ENCODE results near the gene DAPK2.

DAPK2 gene

DNA sequence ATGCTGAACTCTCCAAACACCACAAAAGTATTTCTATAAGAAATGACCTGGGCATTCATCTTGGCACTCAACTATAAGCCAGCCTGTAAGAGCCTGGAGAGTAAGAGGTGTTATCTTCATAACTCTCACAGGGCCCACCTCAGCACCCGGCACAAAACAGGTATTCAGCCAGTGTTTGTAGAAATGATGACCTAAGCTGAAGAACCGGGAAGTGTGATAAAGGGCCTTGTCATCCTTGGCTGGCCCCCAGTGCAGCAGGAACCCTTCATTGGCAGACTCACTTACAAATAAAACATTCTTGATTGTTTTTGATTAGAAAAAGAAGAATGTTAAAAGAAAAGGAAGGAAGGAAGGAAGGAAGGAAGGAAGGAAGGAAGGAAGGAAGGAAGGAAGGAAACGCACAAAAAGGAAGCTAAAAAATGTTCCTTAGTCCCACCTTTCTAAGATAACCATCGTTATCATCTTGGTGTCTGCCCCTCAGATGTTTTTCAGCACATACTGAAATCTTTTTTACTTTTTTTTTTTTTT, 52.1 kb downstream of the DAPK2 start:
- Histone ChIP-seq H3K79me2 (ENCODE audit: insufficient read depth, low read depth) (no peaks in the 10 kb centered on the region), H4K20me1 (ENCODE audit: insufficient read depth) (no peaks in the 10 kb centered on the region), H3K9ac (no peak overlapping the region), H3K4me2 (no peak overlapping the region), H2AFZ (ENCODE audit: low read depth) (no peak overlapping the region), H3K4me1 (ENCODE audit: low read depth, poor library complexity, severe bottlenecking) (no peaks in the 10 kb centered on the region), H3K36me3 (ENCODE audit: insufficient read depth) (no peaks in the 10 kb centered on the region), H3K27ac (no peak overlapping the region), H3K4me3 (IDR thresholded peaks at IDR 0.05; ENCODE audit: insufficient read depth, low read depth, low read length) (no peak overlapping the region), H3K27me3 (ENCODE audit: insufficient read depth, low read depth) (no peaks in the 10 kb centered on the region)
- TF ChIP-seq, protein P1, sequence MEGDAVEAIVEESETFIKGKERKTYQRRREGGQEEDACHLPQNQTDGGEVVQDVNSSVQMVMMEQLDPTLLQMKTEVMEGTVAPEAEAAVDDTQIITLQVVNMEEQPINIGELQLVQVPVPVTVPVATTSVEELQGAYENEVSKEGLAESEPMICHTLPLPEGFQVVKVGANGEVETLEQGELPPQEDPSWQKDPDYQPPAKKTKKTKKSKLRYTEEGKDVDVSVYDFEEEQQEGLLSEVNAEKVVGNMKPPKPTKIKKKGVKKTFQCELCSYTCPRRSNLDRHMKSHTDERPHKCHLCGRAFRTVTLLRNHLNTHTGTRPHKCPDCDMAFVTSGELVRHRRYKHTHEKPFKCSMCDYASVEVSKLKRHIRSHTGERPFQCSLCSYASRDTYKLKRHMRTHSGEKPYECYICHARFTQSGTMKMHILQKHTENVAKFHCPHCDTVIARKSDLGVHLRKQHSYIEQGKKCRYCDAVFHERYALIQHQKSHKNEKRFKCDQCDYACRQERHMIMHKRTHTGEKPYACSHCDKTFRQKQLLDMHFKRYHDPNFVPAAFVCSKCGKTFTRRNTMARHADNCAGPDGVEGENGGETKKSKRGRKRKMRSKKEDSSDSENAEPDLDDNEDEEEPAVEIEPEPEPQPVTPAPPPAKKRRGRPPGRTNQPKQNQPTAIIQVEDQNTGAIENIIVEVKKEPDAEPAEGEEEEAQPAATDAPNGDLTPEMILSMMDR (conservative IDR thresholded peaks at IDR 0.05; ENCODE audit: low read depth, low read length) = no peak

DNA sequence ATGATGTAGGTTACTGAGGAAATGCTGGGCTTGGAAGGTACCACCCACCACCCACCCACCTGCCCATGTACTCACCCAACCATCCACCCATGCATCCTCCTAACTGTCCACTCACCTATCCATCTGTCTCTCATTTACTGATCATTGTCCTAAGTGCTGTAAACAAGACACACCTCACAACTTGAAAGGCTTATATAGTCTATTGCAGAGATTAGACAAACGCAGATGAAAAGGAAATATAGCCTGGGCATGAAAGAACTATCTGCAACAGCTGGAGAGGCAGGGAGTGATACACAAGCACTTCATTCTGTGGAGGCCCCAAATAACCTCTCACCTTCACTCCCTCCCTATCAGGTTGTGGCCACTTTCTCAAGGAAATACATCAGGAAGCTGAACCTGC, 54.0 kb downstream of the DAPK2 start:
- H3K4me3 ChIP-seq (IDR thresholded peaks at IDR 0.05; ENCODE audit: insufficient read depth, low read depth, low read length) = no peak overlapping the region
- H3K9ac ChIP-seq = no peak overlapping the region
- no peak overlapping the region for H3K27ac ChIP-seq
- no peaks in the 10 kb centered on the region for H4K20me1 ChIP-seq (ENCODE audit: insufficient read depth)
- no peaks in the 10 kb centered on the region for H3K79me2 ChIP-seq (ENCODE audit: insufficient read depth, low read depth)
- TF ChIP-seq, protein P1 (conservative IDR thresholded peaks at IDR 0.05; ENCODE audit: low read depth, low read length) = no peak
- H3K4me2 ChIP-seq = no peak overlapping the region
- H3K4me1 ChIP-seq (ENCODE audit: low read depth, poor library complexity, severe bottlenecking) = no peaks in the 10 kb centered on the region
- H3K36me3 ChIP-seq (ENCODE audit: insufficient read depth) = no peaks in the 10 kb centered on the region
- H2AFZ ChIP-seq (ENCODE audit: low read depth) = no peak overlapping the region
- H3K27me3 ChIP-seq (ENCODE audit: insufficient read depth, low read depth) = no peaks in the 10 kb centered on the region

DNA sequence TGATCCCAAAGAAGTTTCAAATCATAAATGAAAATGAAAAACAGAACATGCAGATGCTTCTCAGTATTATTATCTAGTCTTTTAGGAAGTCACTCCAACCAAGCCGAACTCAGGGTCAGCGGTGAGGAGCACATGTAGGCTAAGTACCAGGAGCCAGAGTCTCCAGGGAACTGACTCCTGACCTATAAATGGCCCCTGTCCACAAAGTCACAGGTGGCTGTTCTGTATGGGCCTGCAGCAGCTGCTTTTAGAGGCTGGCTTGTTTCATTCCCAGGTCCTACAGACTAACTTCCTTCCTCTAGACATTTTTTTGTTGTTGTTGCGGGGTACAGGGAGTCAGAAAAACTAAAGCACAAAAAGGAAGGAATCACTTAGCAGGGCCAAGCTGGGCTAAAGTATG, 54.6 kb downstream of the DAPK2 start:
- Histone ChIP-seq H3K79me2 (ENCODE audit: insufficient read depth, low read depth) (no peaks in the 10 kb centered on the region), H3K36me3 (ENCODE audit: insufficient read depth) (no peaks in the 10 kb centered on the region), H3K27me3 (ENCODE audit: insufficient read depth, low read depth) (no peaks in the 10 kb centered on the region), H3K4me2 (no peak overlapping the region), H3K4me1 (ENCODE audit: low read depth, poor library complexity, severe bottlenecking) (no peaks in the 10 kb centered on the region), H2AFZ (ENCODE audit: low read depth) (no peak overlapping the region), H3K9ac (no peak overlapping the region), H4K20me1 (ENCODE audit: insufficient read depth) (no peaks in the 10 kb centered on the region), H3K27ac (no peak overlapping the region), H3K4me3 (IDR thresholded peaks at IDR 0.05; ENCODE audit: insufficient read depth, low read depth, low read length) (no peak overlapping the region)
- TF ChIP-seq, protein P1 (conservative IDR thresholded peaks at IDR 0.05; ENCODE audit: low read depth, low read length) = no peak

DNA sequence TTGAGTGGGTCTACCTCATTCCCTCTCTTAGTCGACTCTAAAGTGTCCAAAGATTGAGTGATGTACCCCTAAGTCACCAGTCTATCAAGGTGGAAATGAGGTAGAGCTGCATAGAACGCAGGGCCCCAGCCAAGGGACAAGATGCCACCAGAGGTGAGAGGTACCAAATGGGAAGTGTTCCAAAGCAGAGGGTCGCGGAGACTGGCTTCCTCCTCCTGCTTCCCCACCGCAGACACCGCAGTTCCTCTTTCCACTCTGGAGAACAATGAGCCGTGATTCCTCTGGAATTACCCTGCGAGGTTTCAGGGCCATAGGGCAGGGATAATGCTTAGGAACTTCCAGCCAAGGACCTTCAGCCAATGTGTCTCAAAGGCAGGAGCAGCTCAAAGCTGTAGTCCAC, 55.8 kb downstream of the DAPK2 start:
- Histone ChIP-seq H2AFZ (ENCODE audit: low read depth) (no peak overlapping the region), H3K27me3 (ENCODE audit: insufficient read depth, low read depth) (no peaks in the 10 kb centered on the region), H3K36me3 (ENCODE audit: insufficient read depth) (no peaks in the 10 kb centered on the region), H3K4me3 (IDR thresholded peaks at IDR 0.05; ENCODE audit: insufficient read depth, low read depth, low read length) (no peak overlapping the region), H3K4me2 (no peak overlapping the region), H3K9ac (no peak overlapping the region), H3K4me1 (ENCODE audit: low read depth, poor library complexity, severe bottlenecking) (no peaks in the 10 kb centered on the region), H3K27ac (no peak overlapping the region), H3K79me2 (ENCODE audit: insufficient read depth, low read depth) (no peaks in the 10 kb centered on the region), H4K20me1 (ENCODE audit: insufficient read depth) (no peaks in the 10 kb centered on the region)
- TF ChIP-seq, protein P1 (conservative IDR thresholded peaks at IDR 0.05; ENCODE audit: low read depth, low read length) = no peak

Measured in KMS-11 (cell line).